ENCODE measurements around the gene SRSF6. TPM values are rescaled to one million over a fixed set of nuclear protein-coding genes. Genes with fewer than 3 reads are reported as not detected.
"Not testable (repeated sequence)": the region's sequence is repeated elsewhere in the genome, so short reads cannot be mapped to it uniquely, and the experiment has no call there.

The SRSF6 gene
- 136 TPM for polyA plus RNA-seq (2013, experiment 1 of 2)
- polyA plus RNA-seq (2013, experiment 2 of 2) = 121 TPM

DNA sequence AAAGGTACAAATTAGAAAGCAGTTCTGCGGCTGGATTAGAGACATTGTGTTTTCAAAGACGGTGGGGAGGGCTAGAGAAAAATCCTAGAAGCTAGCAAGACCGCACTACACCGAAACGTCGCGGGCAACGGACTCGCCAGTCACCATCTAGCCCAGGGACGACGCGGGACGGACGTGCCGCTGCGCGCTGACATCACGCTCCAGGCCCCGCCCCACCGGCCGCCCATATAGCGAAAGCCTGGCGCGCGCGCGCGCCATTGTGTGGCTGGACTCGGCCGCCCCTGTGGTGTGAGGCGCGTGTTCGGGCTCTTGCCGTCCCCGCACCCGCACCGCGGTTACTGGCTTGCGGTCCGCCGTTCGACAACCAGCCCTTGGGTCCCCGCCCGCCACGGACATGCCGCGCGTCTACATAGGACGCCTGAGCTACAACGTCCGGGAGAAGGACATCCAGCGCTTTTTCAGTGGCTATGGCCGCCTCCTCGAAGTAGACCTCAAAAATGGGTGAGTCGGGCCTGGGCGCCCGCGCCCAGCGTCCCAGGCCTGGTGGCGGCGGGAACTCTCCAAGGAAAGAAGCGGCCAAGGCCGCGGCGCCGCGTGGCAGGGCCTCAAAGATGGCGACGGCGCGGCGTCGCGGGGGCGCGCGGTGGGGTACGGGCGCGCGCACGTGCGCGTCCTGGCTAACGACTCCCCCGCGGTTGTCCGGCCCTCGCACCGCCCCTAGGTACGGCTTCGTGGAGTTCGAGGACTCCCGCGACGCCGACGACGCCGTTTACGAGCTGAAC, at the start of gene SRSF6:
Gene SRSF6 (plus strand): TSS at position 257 of the 782 bp plus-strand sequence. CDS start 138 bp downstream, at position 395.
- peak within 1 kb of the TSS; percentile 100 for H3K27ac ChIP-seq (ENCODE audit: low read depth, low read length)
- peaks cover 41% of the 10 kb centered on the region for H3K36me3 ChIP-seq (ENCODE audit: insufficient read depth, low read length)
- no peaks in the 10 kb centered on the region for H3K9me3 ChIP-seq (ENCODE audit: insufficient read depth, low read depth, low read length)
- H3K4me3 ChIP-seq (ENCODE audit: low read length) = peak within 1 kb of the TSS; percentile 90
- H3K27me3 ChIP-seq (ENCODE audit: insufficient read depth, low read length) = no peaks in the 10 kb centered on the region
- peaks cover 7% of the 10 kb centered on the region; the same call in 1 of the 2 replicates for H3K4me1 ChIP-seq (ENCODE audit: insufficient read depth, low read length)
- WGBS = under 1% methylated on average over 101 of the region's 101 CpGs
- peak within 1 kb of the TSS; percentile 100 for H3K9ac ChIP-seq (ENCODE audit: low read depth, low read length)

- no peaks in the 10 kb centered on the region for H3K4me1 ChIP-seq (ENCODE audit: insufficient read depth, low read length)
- H3K4me3 ChIP-seq (ENCODE audit: low read length) = no peak overlapping the region
- H3K9me3 ChIP-seq (ENCODE audit: insufficient read depth, low read depth, low read length) = peaks cover 19% of the 10 kb centered on the region; the same call in 1 of the 2 replicates
- H3K27me3 ChIP-seq (ENCODE audit: insufficient read depth, low read length) = peaks cover 11% of the 10 kb centered on the region
- H3K27ac ChIP-seq (ENCODE audit: low read depth, low read length) = no peak overlapping the region
- 27% methylated on average over 11 of the region's 11 CpGs for WGBS
- no peaks in the 10 kb centered on the region for H3K36me3 ChIP-seq (ENCODE audit: insufficient read depth, low read length)
- no peak overlapping the region for H3K9ac ChIP-seq (ENCODE audit: low read depth, low read length)
Observed at GRCh38 chr20:43408848-43409576, 48.7 kb upstream of the SRSF6 start.

DNA sequence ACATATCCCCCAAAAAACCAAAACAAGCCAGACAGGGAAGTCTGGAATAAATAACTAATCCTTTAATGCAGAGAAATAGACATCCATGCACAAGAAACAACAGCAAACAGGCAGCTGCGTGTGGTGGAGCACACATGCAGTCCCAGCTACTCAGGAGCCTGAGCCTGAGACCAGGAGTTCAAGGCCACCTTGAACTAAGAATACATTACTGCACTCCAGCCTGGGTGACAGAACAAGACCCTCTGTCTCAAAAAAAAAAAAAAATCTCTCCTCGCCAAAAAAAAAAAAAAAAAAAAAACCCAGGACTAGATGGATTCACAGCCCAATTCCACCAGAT, 48.2 kb upstream of the SRSF6 start:
- Histone ChIP-seq H3K27me3 (ENCODE audit: insufficient read depth, low read length) (peaks cover 11% of the 10 kb centered on the region), H3K9ac (ENCODE audit: low read depth, low read length) (no peak overlapping the region), H3K36me3 (ENCODE audit: insufficient read depth, low read length) (no peaks in the 10 kb centered on the region), H3K4me3 (ENCODE audit: low read length) (no peak overlapping the region), H3K9me3 (ENCODE audit: insufficient read depth, low read depth, low read length) (peaks cover 19% of the 10 kb centered on the region; the same call in 1 of the 2 replicates), H3K4me1 (ENCODE audit: insufficient read depth, low read length) (no peaks in the 10 kb centered on the region), H3K27ac (ENCODE audit: low read depth, low read length) (no peak overlapping the region)
- WGBS = 63% methylated on average over 2 of the region's 2 CpGs

- Histone ChIP-seq H3K4me1 (ENCODE audit: insufficient read depth, low read length) (no peaks in the 10 kb centered on the region), H3K9ac (ENCODE audit: low read depth, low read length) (no peak overlapping the region), H3K4me3 (ENCODE audit: low read length) (no peak overlapping the region), H3K36me3 (ENCODE audit: insufficient read depth, low read length) (no peaks in the 10 kb centered on the region), H3K9me3 (ENCODE audit: insufficient read depth, low read depth, low read length) (peaks cover 29% of the 10 kb centered on the region), H3K27me3 (ENCODE audit: insufficient read depth, low read length) (no peaks in the 10 kb centered on the region), H3K27ac (ENCODE audit: low read depth, low read length) (no peak overlapping the region)
- WGBS = 81% methylated on average over 12 of the region's 12 CpGs
Observed at GRCh38 chr20:43415661-43416430, 41.9 kb upstream of the SRSF6 start.

- Histone ChIP-seq H3K4me1 (ENCODE audit: insufficient read depth, low read length) (no peaks in the 10 kb centered on the region), H3K27ac (ENCODE audit: low read depth, low read length) (no peak overlapping the region), H3K36me3 (ENCODE audit: insufficient read depth, low read length) (no peaks in the 10 kb centered on the region), H3K4me3 (ENCODE audit: low read length) (no peak overlapping the region), H3K27me3 (ENCODE audit: insufficient read depth, low read length) (no peaks in the 10 kb centered on the region), H3K9me3 (ENCODE audit: insufficient read depth, low read depth, low read length) (peaks cover 26% of the 10 kb centered on the region), H3K9ac (ENCODE audit: low read depth, low read length) (no peak overlapping the region)
- 92% methylated on average over 6 of the region's 6 CpGs for WGBS
Observed at GRCh38 chr20:43416591-43417228, 41.0 kb upstream of the SRSF6 start.

DNA sequence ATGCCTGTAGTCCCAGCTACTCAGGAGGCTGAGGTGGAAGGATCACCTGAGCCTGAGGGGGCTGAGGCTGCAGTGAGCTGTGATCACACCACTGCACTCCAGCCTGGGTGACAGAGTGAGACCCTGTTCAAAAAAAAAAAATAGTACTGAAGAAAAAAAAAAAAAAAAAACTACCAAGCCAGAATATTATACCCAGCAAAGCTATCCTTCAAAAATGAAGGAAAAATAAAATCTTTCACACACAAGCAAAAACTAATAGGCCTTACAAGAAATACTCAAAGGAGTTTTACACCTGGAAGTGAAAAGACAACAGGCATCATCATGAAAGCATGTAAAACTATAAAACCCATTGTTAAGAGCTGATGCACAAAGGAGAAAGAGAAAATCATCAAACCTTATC, 37.5 kb upstream of the SRSF6 start:
- no peaks in the 10 kb centered on the region for H3K4me1 ChIP-seq (ENCODE audit: insufficient read depth, low read length)
- H3K36me3 ChIP-seq (ENCODE audit: insufficient read depth, low read length) = no peaks in the 10 kb centered on the region
- H3K4me3 ChIP-seq (ENCODE audit: low read length) = no peak overlapping the region
- H3K27me3 ChIP-seq (ENCODE audit: insufficient read depth, low read length) = no peaks in the 10 kb centered on the region
- no peak overlapping the region for H3K9ac ChIP-seq (ENCODE audit: low read depth, low read length)
- H3K27ac ChIP-seq (ENCODE audit: low read depth, low read length) = no peak overlapping the region
- H3K9me3 ChIP-seq (ENCODE audit: insufficient read depth, low read depth, low read length) = peaks cover 26% of the 10 kb centered on the region

DNA sequence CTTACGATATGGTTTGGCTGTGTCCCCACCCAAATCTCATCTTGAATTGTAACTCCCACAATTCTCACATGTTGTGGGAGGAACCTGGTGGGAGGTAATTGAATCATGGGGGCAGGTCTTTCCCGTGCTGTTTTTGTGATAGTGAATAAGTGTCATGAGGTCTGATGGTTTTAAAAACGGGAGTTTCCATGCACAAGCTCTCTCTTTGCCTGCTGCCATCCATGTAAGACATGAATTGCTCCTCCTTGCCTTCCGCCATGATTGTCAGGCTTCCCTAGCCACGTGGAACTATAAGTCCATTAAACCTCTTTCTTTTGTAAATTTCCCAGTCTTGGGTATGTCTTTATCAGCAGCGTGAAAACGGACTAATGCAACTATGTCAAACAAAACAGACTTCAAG, 36.8 kb upstream of the SRSF6 start:
- peaks cover 26% of the 10 kb centered on the region for H3K9me3 ChIP-seq (ENCODE audit: insufficient read depth, low read depth, low read length)
- 80% methylated on average over 7 of the region's 7 CpGs for WGBS
- not testable (repeated sequence) for H3K9ac ChIP-seq (ENCODE audit: low read depth, low read length); H3K36me3 ChIP-seq (ENCODE audit: insufficient read depth, low read length); H3K4me1 ChIP-seq (ENCODE audit: insufficient read depth, low read length); H3K27ac ChIP-seq (ENCODE audit: low read depth, low read length); H3K27me3 ChIP-seq (ENCODE audit: insufficient read depth, low read length); H3K4me3 ChIP-seq (ENCODE audit: low read length)

DNA sequence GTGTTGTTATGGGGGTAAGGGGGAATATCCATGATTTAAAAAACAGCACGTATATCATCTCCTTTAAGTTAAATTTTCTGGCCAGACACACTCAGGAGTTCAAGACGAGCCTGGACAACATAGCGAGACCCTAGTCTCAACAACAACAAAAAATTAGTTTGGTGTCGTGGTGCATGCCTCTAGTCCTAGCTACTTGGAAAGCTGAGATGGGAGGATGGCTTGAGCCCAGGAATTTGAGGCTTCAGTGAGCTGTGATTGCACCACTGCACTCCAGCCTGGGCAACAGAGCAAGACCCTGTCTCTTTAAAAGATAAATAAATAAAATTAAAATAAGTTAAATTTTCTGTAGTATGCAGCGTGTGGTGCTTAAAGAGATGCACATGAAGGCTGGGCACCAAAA, 31.5 kb upstream of the SRSF6 start:
- H3K4me3 ChIP-seq (ENCODE audit: low read length) = no peak overlapping the region
- peaks cover 6% of the 10 kb centered on the region for H3K4me1 ChIP-seq (ENCODE audit: insufficient read depth, low read length)
- no peaks in the 10 kb centered on the region for H3K27me3 ChIP-seq (ENCODE audit: insufficient read depth, low read length)
- no peaks in the 10 kb centered on the region for H3K36me3 ChIP-seq (ENCODE audit: insufficient read depth, low read length)
- no peak overlapping the region for H3K9ac ChIP-seq (ENCODE audit: low read depth, low read length)
- H3K27ac ChIP-seq (ENCODE audit: low read depth, low read length) = no peak overlapping the region
- 89% methylated on average over 5 of the region's 5 CpGs for WGBS
- H3K9me3 ChIP-seq (ENCODE audit: insufficient read depth, low read depth, low read length) = no peaks in the 10 kb centered on the region

GRCh38 chr20:43430265-43431133, 27.2 kb upstream of the SRSF6 start:
- H3K27ac ChIP-seq (ENCODE audit: low read depth, low read length) = no peak overlapping the region
- H3K36me3 ChIP-seq (ENCODE audit: insufficient read depth, low read length) = no peaks in the 10 kb centered on the region
- H3K4me1 ChIP-seq (ENCODE audit: insufficient read depth, low read length) = peaks cover 6% of the 10 kb centered on the region
- 0 out of 2 replicates have a peak overlapping the region, but pooled peaks have one; percentile 14 for H3K4me3 ChIP-seq (ENCODE audit: low read length)
- H3K9ac ChIP-seq (ENCODE audit: low read depth, low read length) = no peak overlapping the region
- no peaks in the 10 kb centered on the region; the same call in 1 of the 2 replicates for H3K27me3 ChIP-seq (ENCODE audit: insufficient read depth, low read length)
- no peaks in the 10 kb centered on the region for H3K9me3 ChIP-seq (ENCODE audit: insufficient read depth, low read depth, low read length)
- WGBS = 49% methylated on average over 10 of the region's 10 CpGs

GRCh38 chr20:43431134-43431519, 26.6 kb upstream of the SRSF6 start:
- no peaks in the 10 kb centered on the region; the same call in 1 of the 2 replicates for H3K27me3 ChIP-seq (ENCODE audit: insufficient read depth, low read length)
- H3K4me3 ChIP-seq (ENCODE audit: low read length) = no peak overlapping the region

More at GRCh38 chr20:43431134-43431519, 26.6 kb upstream of the SRSF6 start:
- Histone ChIP-seq H3K4me1 (ENCODE audit: insufficient read depth, low read length) (peaks cover 6% of the 10 kb centered on the region), H3K27ac (ENCODE audit: low read depth, low read length) (no peak overlapping the region), H3K9me3 (ENCODE audit: insufficient read depth, low read depth, low read length) (no peaks in the 10 kb centered on the region), H3K9ac (ENCODE audit: low read depth, low read length) (no peak overlapping the region), H3K36me3 (ENCODE audit: insufficient read depth, low read length) (no peaks in the 10 kb centered on the region)
- WGBS = 92% methylated on average over 6 of the region's 7 CpGs

Measured in HUES64 (cell line).